PC-9 (cell line): ENCODE measurements around the gene RABL6. TPM values are rescaled to one million over a fixed set of nuclear protein-coding genes. Genes with fewer than 3 reads are reported as not detected.

Source experiments
- BruUV-seq: library from RNA; stranded (reverse); fragments of 400-500 nt; replicated peaks from 2 replicates; lab custom pipeline; 2021; lab: Mats Ljungman, UMichigan
- CTCF ChIA-PET: fragments of 300-600 bp; sonication (Branson Sonifier 250); formaldehyde crosslinking; loops from one replicate; lab custom pipeline; 2022; ENCODE audit warnings: antibody characterized with exemption; lab: Charles Lee
- POLR2A ChIA-PET: fragments of 300-600 bp; sonication (Branson Sonifier 250); formaldehyde crosslinking; loops from one replicate; lab custom pipeline; 2022; ENCODE audit warnings: antibody characterized with exemption; ENCODE audit not compliant: unreplicated experiment; lab: Charles Lee
- DNase-seq, 2 experiments: peaks; one replicate each; pipeline versions ENCODE4 v3.0.0 to v3.0.0-alpha.2; 2015 to 2022; ENCODE audit warnings: mixed read lengths in 1 of 2
- H2AFZ ChIP-seq: fragments of 200-600 bp; sonication (generic); 2 replicates; pipeline ENCODE4 v1.8.1; 2017; ENCODE audit warnings: antibody characterized with exemption
- H3F3A ChIP-seq: fragments of 200-600 bp; sonication (generic); 2 replicates; pipeline ENCODE4 v1.8.1; 2017; ENCODE audit warnings: antibody characterized with exemption, mild to moderate bottlenecking, low read depth; ENCODE audit not compliant: insufficient read depth
- H3K27ac ChIP-seq: fragments of 200-600 bp; sonication (generic); 2 replicates; pipeline ENCODE4 v1.6.1; 2016; ENCODE audit warnings: mixed run types
- H3K27me3 ChIP-seq: fragments of 200-600 bp; sonication (generic); 2 replicates; pipeline ENCODE4 v1.6.1; 2016; ENCODE audit warnings: low read depth, mixed run types; ENCODE audit not compliant: insufficient read depth
- H3K36me3 ChIP-seq: fragments of 200-600 bp; sonication (generic); 2 replicates; pipeline ENCODE4 v1.6.1; 2016; ENCODE audit warnings: low read depth, mixed run types
- H3K4me1 ChIP-seq: fragments of 200-600 bp; sonication (generic); replicated peaks from 2 replicates; pipeline ENCODE4 v1.6.1; 2016; ENCODE audit warnings: mixed run types; ENCODE audit not compliant: insufficient read depth
- H3K4me2 ChIP-seq: fragments of 200-600 bp; sonication (generic); 2 replicates; pipeline ENCODE4 v1.6.1; 2017; ENCODE audit warnings: mixed run types
- H3K4me3 ChIP-seq: fragments of 200-600 bp; sonication (generic); 2 replicates; pipeline ENCODE4 v1.6.1; 2016; ENCODE audit warnings: mixed run types
- H3K79me2 ChIP-seq: fragments of 200-600 bp; sonication (generic); 2 replicates; pipeline ENCODE4 v1.6.1; 2017; ENCODE audit warnings: low read depth, mixed run types
- H3K9me2 ChIP-seq: fragments of 200-600 bp; sonication (generic); 2 replicates; pipeline ENCODE4 v1.8.1; 2017; ENCODE audit warnings: mild to moderate bottlenecking; ENCODE audit not compliant: insufficient read depth
- H3K9me3 ChIP-seq: fragments of 200-600 bp; sonication (generic); 2 replicates; pipeline ENCODE4 v1.8.1; 2016; ENCODE audit warnings: low read depth; ENCODE audit not compliant: insufficient read depth
- H4K20me1 ChIP-seq: fragments of 200-600 bp; sonication (generic); 2 replicates; pipeline ENCODE4 v1.8.1; 2017; ENCODE audit not compliant: insufficient read depth
- CTCF ChIP-seq: fragments of 200-600 bp; sonication (generic); conservative IDR thresholded peaks from 2 replicates; pipeline ENCODE4 v1.6.1; 2017; ENCODE audit warnings: mixed run types, antibody characterized with exemption, mild to moderate bottlenecking, moderate library complexity
- EZH2 ChIP-seq: fragments of 200-600 bp; sonication (generic); IDR thresholded peaks from 2 replicates; pipeline ENCODE4 v1.8.0; 2017; ENCODE audit warnings: antibody characterized with exemption, low read depth
- intact Hi-C: fragments of 100-400 bp; cut with micrococcal nuclease; formaldehyde crosslinking; loops from one replicate; pipeline ENCODE4 v1.10.0; 2022; ENCODE audit not compliant: unreplicated experiment
- total RNA-seq: library from RNA; stranded (reverse); gene quantifications from 2 replicates; pipeline ENCODE4 v1.2.3, GENCODE V29; 2021

RABL6 gene
- total RNA-seq, 1 experiment from 2014 or later = 116 TPM

- H2AFZ ChIP-seq = peak within 1 kb of the TSS; percentile 82; the same call in 1 of the 2 replicates
- CTCF ChIA-PET = interaction anchor here (0.7 kb wide), 1 partner anchor 86 kb away, joined by 4 read pairs; no protein-coding TSS in a partner anchor
- POLR2A ChIA-PET = interaction anchor here (0.6 to 0.7 kb wide), 4 partner anchors 12 to 369 kb away, joined by 3 read pairs; partner anchors contain the start of gene MAN1B1
Measured at GRCh38 chr9:136849038-136849959, 41.6 kb downstream of the RABL6 start, which contains the start of gene PHPT1. PHPT1 (plus strand) TSS chr9:136849409; CDS start chr9:136849431, 22 bp downstream.

GRCh38 chr9:136849960-136850865, 42.5 kb downstream of the RABL6 start:
- no peaks in the 10 kb centered on the region for H3K79me2 ChIP-seq
- DNase-seq = no peak
- H2AFZ ChIP-seq = no peak overlapping the region
- peaks cover 6% of the 10 kb centered on the region; the same call in 1 of the 2 replicates for H3K4me1 ChIP-seq
- H3K9me2 ChIP-seq = no peaks in the 10 kb centered on the region
- TF ChIP-seq CTCF = no peak
- no peak for TF ChIP-seq EZH2
- TSS peak; percentile 58 for BruUV-seq
- no peaks in the 10 kb centered on the region for H3K9me3 ChIP-seq
- ChIA-PET POLR2A (no interaction called here), CTCF (no interaction called here)
- H3K4me3 ChIP-seq = peak overlapping the region; percentile 87
- H3K27ac ChIP-seq = no peak overlapping the region
- no peaks in the 10 kb centered on the region for H3K27me3 ChIP-seq
- peak overlapping the region; percentile 85 for H3K4me2 ChIP-seq
- peaks cover 21% of the 10 kb centered on the region for H4K20me1 ChIP-seq
- H3K36me3 ChIP-seq = no peaks in the 10 kb centered on the region
- intact Hi-C loops = loop anchor here (1.0 to 5.0 kb wide), 5 partner anchors 32 to 177 kb away; partner anchors contain the start of genes ABCA2, C8G, CLIC3 and FBXW5
- H3F3A ChIP-seq = peaks cover 22% of the 10 kb centered on the region; the same call in 1 of the 2 replicates

More at GRCh38 chr9:136849038-136849959, 41.6 kb downstream of the RABL6 start, which contains the start of gene PHPT1:
- Histone ChIP-seq H3K4me3 (peak within 1 kb of the TSS; percentile 87), H3K27ac (peak within 1 kb of the TSS; percentile 80), H3K4me1 (peaks cover 6% of the 10 kb centered on the region; the same call in 1 of the 2 replicates), H3K4me2 (peak within 1 kb of the TSS; percentile 85), H3F3A (peaks cover 22% of the 10 kb centered on the region; the same call in 1 of the 2 replicates), H3K9me3 (no peaks in the 10 kb centered on the region), H3K27me3 (no peaks in the 10 kb centered on the region), H3K9me2 (no peaks in the 10 kb centered on the region), H4K20me1 (peaks cover 21% of the 10 kb centered on the region), H3K36me3 (no peaks in the 10 kb centered on the region), H3K79me2 (no peaks in the 10 kb centered on the region)
- peak; percentile 96 to 99 for DNase-seq
- BruUV-seq = no TSS peak
- intact Hi-C loops = loop anchor here (1.0 to 5.0 kb wide), 5 partner anchors 33 to 178 kb away; partner anchors contain the start of genes ABCA2, C8G, CLIC3 and FBXW5
- TF ChIP-seq CTCF = no peak
- TF ChIP-seq EZH2 = no peak
